Subcutaneous abdominal adipose tissue (tissue), 5 donors: ENCODE measurements around the gene SLC25A52.

Experiments used
- H3K27ac ChIP-seq: one replicate; pipeline ENCODE4 v1.7.0; 2013; ENCODE audit warnings: low read depth, mild to moderate bottlenecking, inconsistent platforms, low read length, moderate library complexity
- H3K27me3 ChIP-seq, 5 donors: one replicate each; pipeline ENCODE4 v1.7.0; 2013; ENCODE audit warnings: low read length in 5 of 5, inconsistent platforms in 1 of 5; ENCODE audit not compliant: control insufficient read depth in 5 of 5, insufficient read depth in 4 of 5
- H3K36me3 ChIP-seq, 5 donors: one replicate each; pipeline ENCODE4 v1.7.0; 2013; ENCODE audit warnings: low read length in 5 of 5; ENCODE audit not compliant: control insufficient read depth in 5 of 5, insufficient read depth in 5 of 5
- H3K4me1 ChIP-seq, 5 donors: one replicate each; pipeline ENCODE4 v1.7.0; 2013; ENCODE audit warnings: low read length in 5 of 5, mild to moderate bottlenecking in 3 of 5, moderate library complexity in 1 of 5; ENCODE audit not compliant: control insufficient read depth in 5 of 5, insufficient read depth in 5 of 5
- H3K4me3 ChIP-seq, 5 donors: one replicate each; pipeline ENCODE4 v1.7.0; 2013; ENCODE audit warnings: low read length in 5 of 5, low read depth in 1 of 5
- H3K9ac ChIP-seq, 5 donors: one replicate each; pipeline ENCODE4 v1.7.0; 2013; ENCODE audit warnings: low read length in 5 of 5, mild to moderate bottlenecking in 4 of 5, moderate library complexity in 3 of 5
- H3K9me3 ChIP-seq, 5 donors: one replicate each; pipeline ENCODE4 v1.7.0; 2013; ENCODE audit warnings: low read length in 5 of 5; ENCODE audit not compliant: control insufficient read depth in 5 of 5
- donor health status: healthy.
- donor health status: healthy.
- donor health status: healthy.
- donor health status: healthy.
- donor health status: healthy.

SLC25A52 gene

GRCh38 chr18:31722369-31722957 lies 38.2 kb downstream of the SLC25A52 start:
- peaks cover 0 to 39% (median 23%) of the 10 kb centered on the region in 5 donors for H3K4me1 ChIP-seq

GRCh38 chr18:31721601-31722000 lies 39.1 kb downstream of the SLC25A52 start:
- H3K36me3 ChIP-seq, result no peaks in the 10 kb centered on the region
- peaks cover 0 to 7% (median 3%) of the 10 kb centered on the region in 5 donors for H3K9me3 ChIP-seq
- H3K4me3 ChIP-seq, result no peak overlapping the region
- H3K4me1 ChIP-seq, result peaks cover 0 to 39% (median 23%) of the 10 kb centered on the region in 5 donors
- no peaks in the 10 kb centered on the region for H3K27me3 ChIP-seq
- H3K9ac ChIP-seq, result no peak overlapping the region
- H3K27ac ChIP-seq, result peak overlapping the region; percentile 12

More at GRCh38 chr18:31722369-31722957, 38.2 kb downstream of the SLC25A52 start:
- Histone ChIP-seq H3K9ac (no peak overlapping the region), H3K27ac (peak overlapping the region; percentile 20), H3K27me3 (no peaks in the 10 kb centered on the region), H3K36me3 (no peaks in the 10 kb centered on the region), H3K4me3 (no peak overlapping the region), H3K9me3 (peaks cover 0 to 7% (median 3%) of the 10 kb centered on the region in 5 donors)

GRCh38 chr18:31720867-31721266 lies 39.8 kb downstream of the SLC25A52 start:
- Histone ChIP-seq H3K9me3 (peaks cover 0 to 7% (median 3%) of the 10 kb centered on the region in 5 donors), H3K36me3 (no peaks in the 10 kb centered on the region), H3K4me1 (peaks cover 0 to 45% (median 26%) of the 10 kb centered on the region in 5 donors), H3K27me3 (no peaks in the 10 kb centered on the region), H3K9ac (no peak overlapping the region), H3K27ac (no peak overlapping the region), H3K4me3 (no peak overlapping the region)

GRCh38 chr18:31719363-31720006 lies 41.2 kb downstream of the SLC25A52 start:
- H3K9ac ChIP-seq, result no peak overlapping the region
- peaks cover 0 to 7% (median 3%) of the 10 kb centered on the region in 5 donors for H3K9me3 ChIP-seq
- H3K27me3 ChIP-seq, result no peaks in the 10 kb centered on the region
- no peaks in the 10 kb centered on the region for H3K36me3 ChIP-seq
- peak overlapping the region; percentile 20 for H3K27ac ChIP-seq
- no peak overlapping the region for H3K4me3 ChIP-seq
- peaks cover 0 to 39% (median 19%) of the 10 kb centered on the region in 5 donors for H3K4me1 ChIP-seq

- H3K27ac ChIP-seq, result peak overlapping the region; percentile 20
- no peaks in the 10 kb centered on the region for H3K27me3 ChIP-seq
- H3K4me3 ChIP-seq, result no peak overlapping the region
- H3K4me1 ChIP-seq, result peaks cover 0 to 30% (median 10%) of the 10 kb centered on the region in 5 donors
- no peak overlapping the region for H3K9ac ChIP-seq
- H3K9me3 ChIP-seq, result peaks cover 0 to 7% (median 3%) of the 10 kb centered on the region in 5 donors
- H3K36me3 ChIP-seq, result no peaks in the 10 kb centered on the region
Measured at GRCh38 chr18:31718386-31718785, 42.3 kb downstream of the SLC25A52 start.

- no peaks in the 10 kb centered on the region for H3K27me3 ChIP-seq
- H3K4me3 ChIP-seq, result no peak overlapping the region
- peaks cover 0 to 7% (median 3%) of the 10 kb centered on the region in 5 donors for H3K9me3 ChIP-seq
- H3K36me3 ChIP-seq, result no peaks in the 10 kb centered on the region
- H3K27ac ChIP-seq, result no peak overlapping the region
- no peak overlapping the region for H3K9ac ChIP-seq
- H3K4me1 ChIP-seq, result peaks cover 0 to 18% (median 3%) of the 10 kb centered on the region in 5 donors
Measured at GRCh38 chr18:31716362-31716761, 44.3 kb downstream of the SLC25A52 start.

- Histone ChIP-seq H3K9ac (no peak overlapping the region), H3K27me3 (no peaks in the 10 kb centered on the region), H3K4me3 (no peak overlapping the region), H3K27ac (no peak overlapping the region), H3K9me3 (no peaks in the 10 kb centered on the region), H3K36me3 (no peaks in the 10 kb centered on the region), H3K4me1 (peaks cover 0 to 9% (median 3%) of the 10 kb centered on the region in 5 donors)
Measured at GRCh38 chr18:31711365-31712172, 49.1 kb downstream of the SLC25A52 start.

GRCh38 chr18:31710826-31711225 lies 49.9 kb downstream of the SLC25A52 start:
- no peak overlapping the region for H3K27ac ChIP-seq
- no peaks in the 10 kb centered on the region for H3K27me3 ChIP-seq

More at GRCh38 chr18:31710826-31711225, 49.9 kb downstream of the SLC25A52 start:
- H3K4me1 ChIP-seq, result peaks cover 0 to 2% (median 0%) of the 10 kb centered on the region in 5 donors
- H3K9ac ChIP-seq, result no peak overlapping the region
- H3K4me3 ChIP-seq, result no peak overlapping the region
- H3K36me3 ChIP-seq, result no peaks in the 10 kb centered on the region
- no peaks in the 10 kb centered on the region for H3K9me3 ChIP-seq
